CD8-positive, alpha-beta memory T cell (primary cell): ENCODE data around the gene RAMP2. TPM values are rescaled to one million over a fixed set of nuclear protein-coding genes. Genes with fewer than 3 reads are reported as not detected.

Experiments
- CTCF ChIA-PET: fragments of 350-600 bp; sonication (Branson Sonifier 250); formaldehyde crosslinking; loops from one replicate; lab custom pipeline; 2021; ENCODE audit warnings: antibody characterized with exemption; lab: Charles Lee
- POLR2A ChIA-PET: fragments of 350-600 bp; sonication (Branson Sonifier 250); formaldehyde crosslinking; loops from one replicate; lab custom pipeline; 2021; ENCODE audit warnings: antibody characterized with exemption; lab: Charles Lee
- DNase-seq, 5 donors: peaks; one replicate each; pipeline versions ENCODE4 v3.0.0 to v3.0.0-alpha.2; 2020 to 2022; ENCODE audit warnings: mixed read lengths in 1 of 5
- H3K27ac ChIP-seq: one replicate; pipeline ENCODE4 v1.7.0; 2013; ENCODE audit warnings: low read depth, mild to moderate bottlenecking, low read length, moderate library complexity
- H3K27me3 ChIP-seq: 2 replicates; pipeline ENCODE4 v1.7.0; 2013; ENCODE audit warnings: low read length, mild to moderate bottlenecking; ENCODE audit not compliant: insufficient read depth, poor library complexity, severe bottlenecking
- H3K36me3 ChIP-seq: 2 replicates; pipeline ENCODE4 v1.7.0; 2013; ENCODE audit warnings: mild to moderate bottlenecking, low read length, moderate library complexity; ENCODE audit not compliant: insufficient read depth
- H3K4me1 ChIP-seq: 2 replicates; pipeline ENCODE4 v1.7.0; 2013; ENCODE audit warnings: mild to moderate bottlenecking, low read length, moderate library complexity; ENCODE audit not compliant: insufficient read depth
- H3K4me3 ChIP-seq: 2 replicates; pipeline ENCODE4 v1.7.0; 2013; ENCODE audit warnings: mild to moderate bottlenecking, low read length
- H3K9me3 ChIP-seq: 2 replicates; pipeline ENCODE4 v1.7.0; 2013; ENCODE audit warnings: mild to moderate bottlenecking, low read length
- H3K27ac Mint-ChIP-seq, 8 donors: one replicate each; pipeline ENCODE4 v1.8.0; 2020 to 2021; ENCODE audit warnings: mixed read lengths in 8 of 8, mild to moderate bottlenecking in 6 of 8, inconsistent platforms in 3 of 8, moderate library complexity in 3 of 8
- H3K27me3 Mint-ChIP-seq, 2 donors: one replicate each; pipeline ENCODE4 v1.8.0; 2020 to 2021; ENCODE audit warnings: mixed read lengths in 2 of 2, mild to moderate bottlenecking in 1 of 2, moderate library complexity in 1 of 2
- H3K36me3 Mint-ChIP-seq, 3 donors: one replicate each; pipeline ENCODE4 v1.8.0; 2020 to 2021; ENCODE audit warnings: mixed read lengths in 3 of 3, inconsistent platforms in 1 of 3, mild to moderate bottlenecking in 1 of 3
- H3K4me1 Mint-ChIP-seq, 3 donors: one replicate each; pipeline ENCODE4 v1.8.0; 2020 to 2021; ENCODE audit warnings: mixed read lengths in 3 of 3, inconsistent platforms in 1 of 3, mild to moderate bottlenecking in 1 of 3
- H3K4me3 Mint-ChIP-seq, 7 donors: one replicate each; pipeline ENCODE4 v1.8.0; 2020 to 2021; ENCODE audit warnings: mixed read lengths in 7 of 7, mild to moderate bottlenecking in 6 of 7, moderate library complexity in 4 of 7, inconsistent platforms in 2 of 7
- H3K9me3 Mint-ChIP-seq, 5 donors: one replicate each; pipeline ENCODE4 v1.8.0; 2020 to 2022; ENCODE audit warnings: mixed read lengths in 5 of 5, mild to moderate bottlenecking in 3 of 5, moderate library complexity in 2 of 5, inconsistent platforms in 1 of 5
- polyA plus RNA-seq: library from polyadenylated mRNA; unstranded; fragments of 300-500 nt; fragmentation: Illumina TruSeq; gene quantifications from one replicate; pipeline ENCODE4 v1.2.3, GENCODE V29; 2021
- total RNA-seq, 2 experiments: library from RNA; stranded (reverse); gene quantifications; one replicate each; pipeline ENCODE4 v1.2.3, GENCODE V29; 2021

The RAMP2 gene
- total and polyA plus RNA-seq, 3 experiments from 2014 or later: not detected

DNA sequence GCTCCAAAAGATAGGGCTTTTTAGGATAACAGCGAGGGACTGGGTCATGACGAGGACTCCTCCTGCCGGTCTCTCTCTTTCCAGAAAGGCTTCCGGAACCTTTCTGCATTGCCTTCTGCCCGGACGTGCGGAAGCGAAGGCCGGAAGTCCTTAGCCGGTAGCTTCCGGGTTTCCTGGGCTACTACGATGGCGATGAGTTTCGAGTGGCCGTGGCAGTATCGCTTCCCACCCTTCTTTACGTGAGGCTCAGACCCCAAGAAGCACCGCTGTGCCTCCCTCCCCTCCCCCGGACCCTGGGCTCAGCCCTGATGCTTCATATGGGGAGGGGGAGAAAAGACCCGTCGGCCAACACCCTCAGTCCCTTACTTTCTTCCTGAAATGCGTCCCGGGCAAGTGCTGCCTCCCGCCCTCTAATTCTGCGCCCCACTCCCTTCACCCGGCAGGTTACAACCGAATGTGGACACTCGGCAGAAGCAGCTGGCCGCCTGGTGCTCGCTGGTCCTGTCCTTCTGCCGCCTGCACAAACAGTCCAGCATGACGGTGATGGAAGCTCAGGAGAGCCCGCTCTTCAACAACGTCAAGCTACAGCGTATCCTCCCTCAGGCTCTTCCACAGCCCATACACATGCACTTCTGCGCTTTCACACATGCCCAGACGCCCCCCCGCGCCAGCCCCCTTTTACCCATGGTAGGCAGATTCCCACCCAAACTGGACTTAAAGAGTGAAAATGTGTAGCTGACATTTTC is 12.4 kb downstream of the RAMP2 start, which contains the start of gene VPS25:
Gene VPS25 (plus strand): TSS at position 160 of the 746 bp plus-strand sequence. CDS start 27 bp downstream, at position 187.
- Histone ChIP-seq H3K4me3 (peak within 1 kb of the TSS; percentile 99), H3K27ac (peak within 1 kb of the TSS; percentile 91), H3K4me1 (peaks cover 11% of the 10 kb centered on the region), H3K27me3 (no peaks in the 10 kb centered on the region), H3K9me3 (no peaks in the 10 kb centered on the region), H3K36me3 (peaks cover 14% of the 10 kb centered on the region)
- Mint-ChIP-seq H3K9me3 (no peaks in the 10 kb centered on the region), H3K4me3 (peak within 1 kb of the TSS; percentile 91 to 99 (median 98)), H3K4me1 (peaks cover 19 to 34% (median 30%) of the 10 kb centered on the region in 3 donors), H3K27me3 (peaks cover 0 to 2% of the 10 kb centered on the region in 2 donors), H3K36me3 (peaks cover 11 to 48% (median 13%) of the 10 kb centered on the region in 3 donors), H3K27ac (peak within 1 kb of the TSS; percentile 88 to 100 (median 99))
- DNase-seq: peak; percentile 57 to 84 (median 68)
- CTCF ChIA-PET: interaction anchor here (0.9 to 2.9 kb wide), 6 partner anchors 10 to 433 kb away, joined by 3 to 10 read pairs (median 8); partner anchors contain the start of genes BECN1 and PSMC3IP
- POLR2A ChIA-PET: interaction anchor here (0.5 to 1.8 kb wide), 13 partner anchors 9 to 587 kb away, joined by 3 to 10 read pairs (median 3); partner anchors contain the start of genes BECN1 and COA3

DNA sequence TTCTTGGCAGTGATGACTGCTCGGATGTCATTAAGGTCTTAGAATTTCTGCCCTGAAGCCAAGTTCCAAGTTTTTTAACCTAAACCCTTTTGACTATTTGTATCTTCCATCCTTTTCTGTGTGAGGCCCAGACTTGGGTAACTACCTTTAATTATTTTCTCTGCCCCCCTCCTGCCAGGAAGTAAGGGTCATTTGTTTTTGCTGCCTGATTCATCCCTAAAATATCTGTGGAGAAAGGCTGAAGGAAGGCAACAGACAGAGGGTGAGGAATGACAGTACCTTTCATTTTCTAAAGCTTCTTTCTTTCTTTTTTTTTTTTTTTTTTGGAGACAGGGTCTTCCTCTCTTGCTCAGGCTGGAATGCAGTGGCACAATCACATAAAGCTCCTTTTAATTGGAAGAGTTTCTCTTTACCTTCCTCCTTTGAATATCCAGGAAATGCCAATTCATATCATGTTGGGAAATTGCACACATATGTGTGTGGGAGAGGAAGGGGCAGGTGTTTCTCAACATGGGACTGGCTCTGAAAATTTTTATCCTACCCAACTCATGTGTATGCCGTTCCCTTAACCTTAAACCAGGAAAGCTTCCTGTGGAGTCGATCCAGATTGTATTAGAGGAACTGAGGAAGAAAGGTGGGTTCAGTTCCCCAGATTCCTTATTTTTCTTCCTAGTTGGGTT is 13.2 kb downstream of the RAMP2 start:
- ChIA-PET CTCF (interaction anchor here (1.8 to 2.9 kb wide), 3 partner anchors 14 to 196 kb away, joined by 5 to 10 read pairs (median 10); partner anchors contain the start of genes BECN1 and PSMC3IP), POLR2A (interaction anchor here (0.5 to 1.8 kb wide), 9 partner anchors 8 to 586 kb away, joined by 3 to 10 read pairs (median 4); partner anchors contain the start of gene BECN1)
- peaks cover 14 to 55% (median 17%) of the 10 kb centered on the region in 3 donors for H3K36me3 Mint-ChIP-seq
- H3K27ac Mint-ChIP-seq: peak overlapping the region; percentile 88 to 100 (median 99)
- peak overlapping the region; percentile 91 to 99 (median 98) for H3K4me3 Mint-ChIP-seq
- no peaks in the 10 kb centered on the region for H3K9me3 ChIP-seq
- peaks cover 0 to 1% of the 10 kb centered on the region in 2 donors for H3K27me3 Mint-ChIP-seq
- peaks cover 21% of the 10 kb centered on the region for H3K36me3 ChIP-seq
- H3K27me3 ChIP-seq: no peaks in the 10 kb centered on the region
- no peak for DNase-seq
- no peaks in the 10 kb centered on the region for H3K9me3 Mint-ChIP-seq
- peak overlapping the region; percentile 99 for H3K4me3 ChIP-seq
- peaks cover 11% of the 10 kb centered on the region for H3K4me1 ChIP-seq
- peak overlapping the region; percentile 91 for H3K27ac ChIP-seq
- H3K4me1 Mint-ChIP-seq: peaks cover 19 to 34% (median 30%) of the 10 kb centered on the region in 3 donors

DNA sequence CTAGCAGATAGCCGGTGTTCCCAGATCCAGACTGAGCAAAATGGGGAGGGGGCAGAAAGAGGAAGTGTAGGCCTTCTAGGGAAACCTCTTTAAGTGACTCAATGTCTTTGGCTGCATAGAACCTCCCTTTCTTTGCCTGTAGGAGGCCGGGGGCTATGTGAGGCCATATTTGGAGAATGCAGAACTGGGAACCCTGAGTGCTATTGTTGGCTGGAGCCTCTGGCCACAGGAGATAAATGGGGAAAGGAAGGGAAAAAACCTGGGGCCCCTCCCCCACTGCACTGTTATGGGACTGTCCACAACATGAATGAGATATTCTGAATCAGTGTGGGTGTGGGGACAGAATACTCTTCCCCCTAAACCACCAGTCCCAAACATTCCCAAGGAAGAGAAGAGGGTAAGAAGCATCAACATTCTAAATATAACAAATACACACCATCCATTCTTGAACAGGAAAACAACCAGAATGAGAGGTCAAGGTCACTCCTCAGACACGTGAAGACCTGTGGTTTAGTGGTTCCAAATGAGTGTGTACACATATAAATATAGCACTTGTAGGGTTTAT is 14.6 kb downstream of the RAMP2 start:
- Histone ChIP-seq H3K27ac (peak overlapping the region; percentile 19), H3K4me1 (peaks cover 11% of the 10 kb centered on the region), H3K27me3 (no peaks in the 10 kb centered on the region), H3K4me3 (no peak overlapping the region), H3K36me3 (peaks cover 26% of the 10 kb centered on the region), H3K9me3 (no peaks in the 10 kb centered on the region)
- Mint-ChIP-seq H3K9me3 (no peaks in the 10 kb centered on the region), H3K27me3 (peaks cover 5 to 8% of the 10 kb centered on the region in 2 donors), H3K36me3 (peaks cover 19 to 62% (median 22%) of the 10 kb centered on the region in 3 donors), H3K4me3 (peak overlapping the region in 3 of 7 donors; percentile 51 to 99 (median 98)), H3K4me1 (peaks cover 26 to 40% (median 39%) of the 10 kb centered on the region in 3 donors), H3K27ac (peak overlapping the region in 1 of 8 donors; percentile 38)
- ChIA-PET CTCF (no interaction called here), POLR2A (no interaction called here)
- DNase-seq: no peak

DNA sequence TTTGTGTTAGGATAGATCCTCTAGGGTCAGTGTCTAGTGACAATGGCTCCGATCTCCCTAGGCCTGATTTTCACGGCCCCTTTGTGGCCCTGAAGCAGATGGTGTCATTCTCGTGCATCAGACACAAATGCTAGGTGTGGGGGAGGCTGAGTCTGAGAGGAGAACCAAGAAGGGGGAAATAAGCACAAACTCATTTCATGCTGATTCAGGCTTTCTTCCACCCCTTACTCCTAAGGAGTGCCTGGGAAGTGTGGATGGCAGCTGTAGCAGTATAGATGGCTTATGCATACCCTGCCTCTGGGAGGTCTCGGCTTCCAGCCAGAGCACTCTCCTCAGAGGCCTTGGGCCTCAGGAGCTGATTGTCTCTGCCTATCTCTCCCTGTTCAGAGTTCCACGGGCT is 17.5 kb downstream of the RAMP2 start:
- Histone ChIP-seq H3K4me3 (no peak overlapping the region), H3K27ac (peak overlapping the region; percentile 0), H3K4me1 (peaks cover 9% of the 10 kb centered on the region), H3K9me3 (no peaks in the 10 kb centered on the region), H3K27me3 (peaks cover 21% of the 10 kb centered on the region), H3K36me3 (peaks cover 26% of the 10 kb centered on the region)
- ChIA-PET POLR2A (no interaction called here), CTCF (interaction anchor here (1.0 kb wide), 1 partner anchor 15 kb away, joined by 4 read pairs; no protein-coding TSS in a partner anchor)
- Mint-ChIP-seq H3K4me3 (no peak overlapping the region), H3K36me3 (peaks cover 19 to 56% (median 19%) of the 10 kb centered on the region in 3 donors), H3K27ac (no peak overlapping the region), H3K9me3 (no peaks in the 10 kb centered on the region), H3K4me1 (peaks cover 18 to 40% (median 22%) of the 10 kb centered on the region in 3 donors), H3K27me3 (peaks cover 16 to 31% of the 10 kb centered on the region in 2 donors)
- no peak for DNase-seq

DNA sequence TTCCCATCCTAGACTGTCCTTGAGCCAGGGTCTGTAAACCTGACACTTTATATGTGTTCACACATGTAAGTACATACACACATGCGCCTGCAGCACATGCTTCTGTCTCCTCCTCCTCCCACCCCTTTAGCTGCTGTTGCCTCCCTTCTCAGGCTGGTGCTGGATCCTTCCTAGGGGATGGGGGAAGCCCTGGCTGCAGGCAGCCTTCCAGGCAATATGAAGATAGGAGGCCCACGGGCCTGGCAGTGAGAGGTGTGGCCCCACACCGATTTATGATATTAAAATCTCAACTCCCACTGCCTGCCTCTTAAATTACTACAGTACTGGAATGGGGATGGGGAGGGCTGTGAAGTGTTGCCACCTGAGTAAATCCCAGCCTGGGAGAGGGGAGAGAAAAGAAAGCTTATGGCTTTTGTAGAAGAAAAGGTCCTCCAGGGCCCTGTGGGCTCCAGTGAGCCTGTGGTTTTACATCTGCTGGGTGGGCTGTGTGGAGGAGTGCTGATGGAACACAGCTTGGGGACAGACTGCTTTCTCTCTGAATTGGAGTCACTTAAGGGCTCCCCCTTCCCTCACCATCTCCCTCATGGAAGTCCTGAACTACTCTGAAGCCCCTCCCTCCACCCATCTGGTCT is 18.4 kb downstream of the RAMP2 start:
- Mint-ChIP-seq H3K27ac (no peak overlapping the region), H3K4me1 (peaks cover 14 to 39% (median 14%) of the 10 kb centered on the region in 3 donors), H3K36me3 (peaks cover 18 to 49% (median 19%) of the 10 kb centered on the region in 3 donors), H3K27me3 (peaks cover 23 to 40% of the 10 kb centered on the region in 2 donors), H3K9me3 (no peaks in the 10 kb centered on the region), H3K4me3 (peak overlapping the region in 3 of 7 donors; percentile 4 to 74 (median 15))
- H3K4me3 ChIP-seq: no peak overlapping the region
- CTCF ChIA-PET: interaction anchor here (0.6 kb wide), 1 partner anchor 41 kb away, joined by 3 read pairs; no protein-coding TSS in a partner anchor
- no peaks in the 10 kb centered on the region for H3K9me3 ChIP-seq
- DNase-seq: no peak
- H3K36me3 ChIP-seq: peaks cover 26% of the 10 kb centered on the region
- H3K27ac ChIP-seq: peak overlapping the region; percentile 27
- peaks cover 6% of the 10 kb centered on the region for H3K4me1 ChIP-seq
- H3K27me3 ChIP-seq: peaks cover 26% of the 10 kb centered on the region
- POLR2A ChIA-PET: no interaction called here

DNA sequence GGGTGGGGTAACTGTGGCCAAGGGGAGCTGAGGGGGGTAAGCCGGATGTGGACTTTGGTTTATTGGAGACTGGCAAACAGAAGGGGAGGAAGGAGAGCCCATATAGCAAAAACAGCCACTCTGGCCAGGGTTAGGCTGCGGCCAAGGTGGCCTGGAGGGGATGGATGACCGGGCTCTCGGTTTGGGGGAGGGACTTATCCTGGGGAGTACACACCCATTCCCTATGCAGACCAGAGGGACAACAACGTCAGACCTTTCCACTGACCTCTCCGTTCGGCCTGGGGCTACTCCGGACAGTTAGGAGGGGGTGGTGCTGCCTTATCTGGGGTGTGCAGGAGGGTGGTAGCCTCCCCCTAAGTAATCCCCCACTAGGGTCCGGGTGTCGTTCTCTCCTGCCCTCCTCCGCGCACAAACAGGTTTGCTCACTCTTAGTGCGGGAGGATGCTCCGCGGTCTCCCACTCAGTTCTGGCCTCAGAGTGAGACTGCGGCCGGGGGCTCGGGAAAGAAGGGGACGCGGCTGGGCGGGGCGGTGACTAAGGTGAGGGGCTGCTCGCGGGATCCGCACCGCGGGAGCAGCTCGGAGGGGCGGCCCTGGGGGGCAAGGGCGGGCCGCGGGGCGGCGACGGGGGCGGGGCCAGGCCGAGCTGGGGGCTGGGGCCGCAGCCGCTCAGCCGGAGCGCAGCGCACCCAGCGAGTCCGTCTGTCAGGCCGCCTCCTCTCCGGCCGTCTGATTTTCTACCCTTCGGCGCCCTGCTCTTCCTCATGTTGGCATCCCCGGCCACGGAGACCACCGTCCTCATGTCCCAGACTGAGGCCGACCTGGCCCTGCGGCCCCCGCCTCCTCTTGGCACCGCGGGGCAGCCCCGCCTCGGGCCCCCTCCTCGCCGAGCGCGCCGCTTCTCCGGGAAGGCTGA is 19.2 kb downstream of the RAMP2 start, which contains the start of gene WNK4:
Gene WNK4 (plus strand): TSS at position 675 of the 915 bp plus-strand sequence. CDS start 89 bp downstream, at position 764.
- Mint-ChIP-seq H3K27ac (peak within 1 kb of the TSS in 2 of 8 donors; percentile 55 to 60), H3K36me3 (peaks cover 18 to 43% (median 19%) of the 10 kb centered on the region in 3 donors), H3K27me3 (peaks cover 26 to 47% of the 10 kb centered on the region in 2 donors), H3K9me3 (peaks cover 0 to 4% (median 0%) of the 10 kb centered on the region in 5 donors), H3K4me1 (peaks cover 13 to 42% (median 18%) of the 10 kb centered on the region in 3 donors), H3K4me3 (peak within 1 kb of the TSS in 3 of 7 donors; percentile 15 to 74 (median 58))
- no peak for DNase-seq
- H3K4me1 ChIP-seq: peaks cover 13% of the 10 kb centered on the region
- POLR2A ChIA-PET: no interaction called here
- no peaks in the 10 kb centered on the region for H3K9me3 ChIP-seq
- CTCF ChIA-PET: interaction anchor here (0.6 to 1.3 kb wide), 3 partner anchors 14 to 41 kb away, joined by 3 to 4 read pairs (median 3); no protein-coding TSS in a partner anchor
- H3K27ac ChIP-seq: peak within 1 kb of the TSS; percentile 65
- H3K36me3 ChIP-seq: peaks cover 26% of the 10 kb centered on the region
- H3K27me3 ChIP-seq: peaks cover 34% of the 10 kb centered on the region
- H3K4me3 ChIP-seq: peak within 1 kb of the TSS; percentile 22
